ENCODE data around the gene MEIOSIN.
"Not testable (repeated sequence)": the region's sequence is repeated elsewhere in the genome, so short reads cannot be mapped to it uniquely, and the experiment has no call there.

The MEIOSIN gene

GRCh38 chr19:45733160-45733810, at the start of gene MEIOSIN:
MEIOSIN (plus strand) TSS chr19:45733439; CDS start chr19:45735377, 1,938 bp downstream.
- DNase-seq (ENCODE audit: low spot score): no peak

GRCh38 chr19:45685045-45685444, 48.2 kb upstream of the MEIOSIN start:
- not testable (repeated sequence) for DNase-seq (ENCODE audit: low spot score)

- DNase-seq (ENCODE audit: low spot score): no peak
Observed at GRCh38 chr19:45687599-45687998, 45.6 kb upstream of the MEIOSIN start.

- peak; percentile 98 for DNase-seq (ENCODE audit: low spot score)
Observed at GRCh38 chr19:45691516-45692186, 41.6 kb upstream of the MEIOSIN start, which contains the start of gene SNRPD2. SNRPD2 (minus strand) TSS chr19:45691953; CDS start chr19:45691888, 65 bp downstream.

- DNase-seq (ENCODE audit: low spot score): peak; percentile 100
Observed at GRCh38 chr19:45692187-45693105, 40.8 kb upstream of the MEIOSIN start, which contains the start of gene QPCTL. QPCTL (plus strand) TSS chr19:45692666; CDS start chr19:45692704, 38 bp downstream.

GRCh38 chr19:45693106-45693788, 40.0 kb upstream of the MEIOSIN start:
- peak; percentile 77 for DNase-seq (ENCODE audit: low spot score)

- DNase-seq (ENCODE audit: low spot score): no peak
Observed at GRCh38 chr19:45701676-45702075, 31.6 kb upstream of the MEIOSIN start.

- no peak for DNase-seq (ENCODE audit: low spot score)
Observed at GRCh38 chr19:45705115-45705514, 28.1 kb upstream of the MEIOSIN start.

GRCh38 chr19:45705710-45706415, 27.4 kb upstream of the MEIOSIN start:
- DNase-seq (ENCODE audit: low spot score): no peak

- DNase-seq (ENCODE audit: low spot score): no peak
Observed at GRCh38 chr19:45710356-45711130, 22.7 kb upstream of the MEIOSIN start.

- DNase-seq (ENCODE audit: low spot score): no peak
Observed at GRCh38 chr19:45711851-45712698, 21.2 kb upstream of the MEIOSIN start.

GRCh38 chr19:45712699-45713067, 20.6 kb upstream of the MEIOSIN start:
- DNase-seq (ENCODE audit: low spot score): no peak

GRCh38 chr19:45713141-45713540, 20.1 kb upstream of the MEIOSIN start:
- DNase-seq (ENCODE audit: low spot score): no peak

- DNase-seq (ENCODE audit: low spot score): no peak
Observed at GRCh38 chr19:45715139-45715538, 18.1 kb upstream of the MEIOSIN start.

- peak; percentile 68 for DNase-seq (ENCODE audit: low spot score)
Observed at GRCh38 chr19:45716359-45717130, 16.7 kb upstream of the MEIOSIN start.

- peak; percentile 100 for DNase-seq (ENCODE audit: low spot score)
Observed at GRCh38 chr19:45717131-45717982, 15.9 kb upstream of the MEIOSIN start.

- DNase-seq (ENCODE audit: low spot score): no peak
Observed at GRCh38 chr19:45717983-45718650, 15.1 kb upstream of the MEIOSIN start.
